Mammary epithelial cell (primary cell): ENCODE measurements around the gene SHISA9.

ENCODE experiments used
- CTCF ChIP-seq, 2 donors: IDR thresholded peaks in 1 of 2; conservative IDR thresholded peaks in 1 of 2; 2 replicates each; pipeline ENCODE4 v1.5.1; 2011 to 2012; ENCODE audit warnings: inconsistent platforms in 2 of 2, low read length in 2 of 2, mild to moderate bottlenecking in 2 of 2, control low read depth in 1 of 2, low read depth in 1 of 2; ENCODE audit not compliant: insufficient read depth in 1 of 2; ENCODE audit errors: extremely low read depth in 1 of 2
- EZH2 ChIP-seq: IDR thresholded peaks from 2 replicates; pipeline ENCODE4 v1.6.1; 2012; ENCODE audit warnings: low read length, inconsistent platforms, borderline replicate concordance

GRCh38 chr16:13098536-13098935 is 197.1 kb downstream of the SHISA9 start:
- TF ChIP-seq CTCF (conservative IDR thresholded peaks at IDR 0.05 in 1 of 2, IDR thresholded peaks at IDR 0.05 in 1 of 2; ENCODE audit: extremely low read depth in 1 of 2, insufficient read depth in 1 of 2, low read depth in 1 of 2, low read length in 2 of 2) (no peak), EZH2 (no peak)
